GM20000 (cell line): ENCODE data around the gene PPP4R2.
"Not testable (repeated sequence)": the region's sequence is repeated elsewhere in the genome, so short reads cannot be mapped to it uniquely, and the experiment has no call there.

Experiments
- DNase-seq: peaks from one replicate; pipeline ENCODE4 v3.0.0; 2012; ENCODE audit warnings: low spot score
- TF ChIP-seq, protein P1 (sequence below): IDR thresholded peaks from 2 replicates; pipeline ENCODE4 v1.5.1; 2012; ENCODE audit warnings: mild to moderate bottlenecking, control low read depth; ENCODE audit errors: extremely low read depth, missing control alignments

PPP4R2 gene

GRCh38 chr3:72995337-72995736 is 1.3 kb upstream of the PPP4R2 start:
- TF ChIP-seq, protein P1, sequence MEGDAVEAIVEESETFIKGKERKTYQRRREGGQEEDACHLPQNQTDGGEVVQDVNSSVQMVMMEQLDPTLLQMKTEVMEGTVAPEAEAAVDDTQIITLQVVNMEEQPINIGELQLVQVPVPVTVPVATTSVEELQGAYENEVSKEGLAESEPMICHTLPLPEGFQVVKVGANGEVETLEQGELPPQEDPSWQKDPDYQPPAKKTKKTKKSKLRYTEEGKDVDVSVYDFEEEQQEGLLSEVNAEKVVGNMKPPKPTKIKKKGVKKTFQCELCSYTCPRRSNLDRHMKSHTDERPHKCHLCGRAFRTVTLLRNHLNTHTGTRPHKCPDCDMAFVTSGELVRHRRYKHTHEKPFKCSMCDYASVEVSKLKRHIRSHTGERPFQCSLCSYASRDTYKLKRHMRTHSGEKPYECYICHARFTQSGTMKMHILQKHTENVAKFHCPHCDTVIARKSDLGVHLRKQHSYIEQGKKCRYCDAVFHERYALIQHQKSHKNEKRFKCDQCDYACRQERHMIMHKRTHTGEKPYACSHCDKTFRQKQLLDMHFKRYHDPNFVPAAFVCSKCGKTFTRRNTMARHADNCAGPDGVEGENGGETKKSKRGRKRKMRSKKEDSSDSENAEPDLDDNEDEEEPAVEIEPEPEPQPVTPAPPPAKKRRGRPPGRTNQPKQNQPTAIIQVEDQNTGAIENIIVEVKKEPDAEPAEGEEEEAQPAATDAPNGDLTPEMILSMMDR, result no peak
- no peak for DNase-seq

- DNase-seq, result no peak
- TF ChIP-seq, protein P1, result no peak
Observed at GRCh38 chr3:72996121-72996472, 514 bp upstream of the PPP4R2 start.

- peak; percentile 64 for DNase-seq
- TF ChIP-seq, protein P1, result peak; percentile 11
Observed at GRCh38 chr3:72997421-72997961, 880 bp downstream of the PPP4R2 start.

DNA sequence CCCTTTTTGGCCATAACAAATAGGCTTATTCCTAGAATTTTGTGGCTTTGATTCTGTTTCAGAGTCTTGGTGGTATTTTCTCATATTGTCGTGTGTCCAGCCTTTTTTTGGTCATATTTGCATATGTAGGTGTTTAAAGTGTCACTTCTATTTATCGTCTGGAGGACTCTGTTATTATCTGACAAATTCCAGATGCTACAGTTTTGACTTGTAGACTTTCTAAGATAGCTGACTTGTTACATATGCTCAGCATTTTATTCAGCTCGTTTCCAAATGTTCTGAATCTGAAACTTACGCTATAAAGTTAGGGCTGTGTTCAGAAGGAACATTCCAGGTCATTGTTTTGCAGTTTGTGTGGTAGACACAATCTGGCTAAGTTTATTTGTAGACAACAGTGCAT is 1.9 kb downstream of the PPP4R2 start:
- TF ChIP-seq, protein P1, result no peak
- no peak for DNase-seq

DNA sequence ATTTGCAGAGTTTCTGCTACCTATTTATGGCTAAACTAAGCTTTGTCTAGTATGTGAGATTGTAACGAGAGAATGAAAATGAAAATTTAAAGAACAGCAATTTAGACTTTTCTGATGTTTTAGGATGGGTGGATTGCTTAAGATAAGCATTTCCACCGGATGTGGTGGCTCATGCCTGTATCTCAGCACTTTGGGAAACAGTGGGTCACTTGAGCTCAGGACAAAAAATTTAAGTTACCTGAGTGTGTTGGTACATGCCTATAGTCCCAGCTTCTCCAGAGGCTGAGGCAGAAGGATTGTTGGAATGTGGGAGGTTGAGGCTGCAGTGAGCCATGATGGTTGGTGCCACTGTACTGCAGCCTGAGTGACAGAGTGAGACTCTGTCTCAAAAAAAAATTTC is 3.3 kb downstream of the PPP4R2 start:
- TF ChIP-seq, protein P1, result no peak
- no peak for DNase-seq

DNA sequence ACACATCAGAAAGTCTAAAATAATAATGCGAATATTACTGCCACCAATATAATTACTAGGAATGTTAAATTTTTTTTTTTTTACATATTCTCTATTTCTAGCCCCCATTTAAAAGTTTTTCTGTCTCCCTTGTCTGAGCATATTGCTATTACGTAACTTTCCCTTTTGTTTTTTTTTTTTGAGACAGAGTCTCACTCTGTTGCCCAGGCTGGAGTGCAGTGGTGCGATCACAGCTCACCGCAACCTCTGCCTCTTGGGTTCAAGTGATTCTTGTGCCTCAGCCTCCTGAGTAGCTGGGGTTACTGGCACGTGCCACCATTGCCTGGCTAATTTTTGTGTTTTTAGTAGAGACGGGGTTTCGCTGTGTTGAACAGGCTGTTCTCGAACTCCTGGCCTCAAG is 6.4 kb downstream of the PPP4R2 start:
- not testable (repeated sequence) for DNase-seq

DNA sequence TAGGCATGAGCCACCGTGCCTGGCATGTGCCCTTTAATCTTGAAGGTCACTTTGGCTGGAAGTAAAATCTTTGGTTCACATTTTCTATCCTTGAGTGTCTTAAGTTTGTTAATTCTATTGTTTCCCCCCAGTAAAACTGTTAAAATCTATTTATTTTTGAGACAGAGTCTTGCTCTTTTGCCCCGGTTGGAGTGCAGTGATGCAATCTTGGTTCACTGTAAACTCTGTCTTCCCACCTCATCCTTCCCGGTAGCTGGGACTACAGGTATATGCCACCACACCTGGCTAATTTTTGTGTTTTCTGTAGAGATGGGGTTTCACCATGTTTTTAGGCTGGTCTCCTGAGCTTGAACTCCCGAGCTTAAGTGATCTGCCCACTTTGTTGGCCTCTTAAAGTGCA is 7.7 kb downstream of the PPP4R2 start:
- DNase-seq, result no peak
- TF ChIP-seq, protein P1, result no peak

DNA sequence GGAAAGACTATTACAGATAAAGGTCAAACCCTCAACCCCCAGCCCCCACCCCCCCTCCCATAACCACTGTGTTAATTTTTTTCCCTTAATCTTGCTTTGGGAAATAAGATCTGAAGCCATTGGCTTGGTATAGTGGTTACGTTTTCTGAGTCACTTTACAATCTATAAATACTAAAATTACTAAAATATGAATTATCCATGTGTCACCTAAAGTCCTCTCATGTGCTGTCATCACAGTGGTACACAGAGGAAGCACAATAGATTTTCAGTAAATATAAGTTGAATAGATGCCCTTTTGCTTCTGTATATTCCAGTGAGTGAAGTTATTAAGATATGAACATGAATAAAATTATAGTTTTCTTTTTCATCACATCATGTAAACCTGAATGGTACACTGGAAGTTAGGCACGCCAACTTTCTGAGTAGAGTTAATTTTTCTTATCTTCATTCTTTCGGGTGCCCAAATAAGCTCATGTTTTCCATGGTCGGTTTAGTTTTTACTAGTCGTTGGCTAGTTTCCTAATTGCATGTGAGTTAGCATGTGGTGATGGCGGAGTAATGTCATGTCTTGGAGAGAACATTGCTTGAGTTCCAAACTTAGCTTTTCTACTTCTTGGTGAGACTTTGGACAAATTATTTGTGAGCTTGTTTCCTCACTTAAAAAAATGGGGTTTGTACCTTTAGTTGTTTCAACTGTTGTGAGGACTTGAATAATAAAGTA is 11.5 kb downstream of the PPP4R2 start:
- no peak for DNase-seq
- TF ChIP-seq, protein P1, result no peak
